Adrenal gland (tissue), 5 donors: ENCODE data around the gene SPINK4.

Experiments used
- CTCF ChIP-seq, 6 experiments: fragments of 450-650 bp in 4 of 6; fragments of 200-600 bp in 2 of 6; sonication (generic) in 1 of 6; IDR thresholded peaks; 1 replicate in 5 of 6; 2 replicates in 1 of 6; pipeline versions ENCODE4 v1.5.1 to v1.8.0; 2016 to 2021; ENCODE audit warnings: antibody characterized with exemption in 6 of 6, mild to moderate bottlenecking in 2 of 6, moderate library complexity in 1 of 6
- POLR2A ChIP-seq, 2 donors: fragments of 450-650 bp; IDR thresholded peaks; one replicate each; pipeline ENCODE4 v1.6.1; 2017; ENCODE audit warnings: antibody characterized with exemption in 2 of 2, mild to moderate bottlenecking in 2 of 2, moderate library complexity in 1 of 2
- donor health status: DM: no; HTN: no; CAD: no.

GRCh38 chr9:33264473-33265177 lies 24.7 kb downstream of the SPINK4 start, which contains the start of the genes BAG1 and CHMP5:
- TF ChIP-seq CTCF (IDR thresholded peaks at IDR 0.05) (peak; percentile 19 to 55 (median 36)), POLR2A (IDR thresholded peaks at IDR 0.05) (peak; percentile 63 to 86)
